Endothelial cell of umbilical vein (primary cell): Measurements from ENCODE around the gene TMEM61. TPM values are rescaled to one million over a fixed set of nuclear protein-coding genes. Genes with fewer than 3 reads are reported as not detected.

Experiments
- BruUV-seq: library from RNA; stranded (reverse); fragments of 400-500 nt; replicated peaks from 2 replicates; lab custom pipeline; 2021; lab: Mats Ljungman, UMichigan
- CTCF ChIA-PET: fragments of 300-600, 350-600 bp; sonication (Branson Sonifier 250); formaldehyde crosslinking; loops from one replicate; lab custom pipeline; 2021; ENCODE audit warnings: antibody characterized with exemption, inconsistent platforms; lab: Charles Lee
- POLR2A ChIA-PET: fragments of 300-600, 350-600 bp; sonication (Branson Sonifier 250); formaldehyde crosslinking; loops from one replicate; lab custom pipeline; 2021; ENCODE audit warnings: antibody characterized with exemption, inconsistent platforms; lab: Charles Lee
- DNase-seq: peaks from one replicate; pipeline ENCODE4 v3.0.0-alpha.2; 2011; ENCODE audit warnings: low read depth, low spot score
- FAIRE-seq: peaks from 2 replicates; lab custom pipeline; 2011; peaks lifted over from hg19 to GRCh38; lab: Jason Lieb, UNC
- H2AFZ ChIP-seq: 2 replicates; pipeline ENCODE4 v1.6.0; 2012; ENCODE audit warnings: low read depth, low read length, control low read depth, inconsistent platforms
- H3K27ac ChIP-seq: 2 replicates; pipeline ENCODE4 v1.5.1; 2011; ENCODE audit warnings: low read depth, mild to moderate bottlenecking, control low read depth, low read length, moderate library complexity; ENCODE audit not compliant: insufficient read depth
- H3K27me3 ChIP-seq, 2 experiments: 2 replicates each; pipeline versions ENCODE4 v1.6.0 to v1.6.1; 2011; ENCODE audit warnings: low read length in 2 of 2, mixed read lengths in 1 of 2; ENCODE audit not compliant: control insufficient read depth in 2 of 2, insufficient read depth in 2 of 2
- H3K36me3 ChIP-seq, 2 experiments: 2 replicates in 1 of 2; 3 replicates in 1 of 2; pipeline ENCODE4 v1.5.1; 2011; ENCODE audit warnings: low read length in 2 of 2, mild to moderate bottlenecking in 1 of 2, moderate library complexity in 1 of 2; ENCODE audit not compliant: control insufficient read depth in 2 of 2, insufficient read depth in 2 of 2; ENCODE audit errors: extremely low read depth in 1 of 2
- H3K4me1 ChIP-seq: 3 replicates; pipeline ENCODE4 v1.5.1; 2011; ENCODE audit warnings: mild to moderate bottlenecking, low read length; ENCODE audit not compliant: control insufficient read depth, insufficient read depth; ENCODE audit errors: extremely low read depth
- H3K4me2 ChIP-seq: 2 replicates; pipeline ENCODE4 v1.6.1; 2011; ENCODE audit warnings: low read length, control low read depth, mixed read lengths; ENCODE audit not compliant: insufficient read depth
- H3K4me3 ChIP-seq, 3 experiments: fragments of 200-600 bp in 1 of 3; sonication (generic), shearing (Covaris generic) in 1 of 3; replicated peaks in 1 of 3; 2 replicates each; pipeline ENCODE4 v1.5.1; 2011 to 2016; ENCODE audit warnings: control low read depth in 3 of 3, low read length in 3 of 3, mild to moderate bottlenecking in 2 of 3, inconsistent platforms in 1 of 3, low read depth in 1 of 3, moderate library complexity in 1 of 3; ENCODE audit not compliant: insufficient read depth in 1 of 3
- H3K79me2 ChIP-seq: 2 replicates; pipeline ENCODE4 v1.6.0; 2012; ENCODE audit warnings: low read length, inconsistent platforms; ENCODE audit not compliant: control insufficient read depth, insufficient read depth
- H3K9ac ChIP-seq: replicated peaks from 2 replicates; pipeline ENCODE3; 2011; ENCODE audit warnings: low read length, control low read depth; ENCODE audit not compliant: insufficient read depth; ENCODE audit errors: extremely low read depth
- H3K9me1 ChIP-seq: replicated peaks from 3 replicates; pipeline ENCODE4 v1.6.0; 2011; ENCODE audit warnings: mild to moderate bottlenecking, low read length; ENCODE audit not compliant: control insufficient read depth, insufficient read depth; ENCODE audit errors: extremely low read depth
- H3K9me3 ChIP-seq: replicated peaks from 2 replicates; pipeline ENCODE4 v1.5.1; 2012; ENCODE audit warnings: low read length, inconsistent platforms; ENCODE audit not compliant: control insufficient read depth, insufficient read depth
- H4K20me1 ChIP-seq: replicated peaks from 2 replicates; pipeline ENCODE3; 2011; ENCODE audit warnings: mild to moderate bottlenecking, low read length; ENCODE audit not compliant: control insufficient read depth, insufficient read depth; ENCODE audit errors: extremely low read depth
- CTCF ChIP-seq, 2 donors: IDR thresholded peaks; 1 replicate in 1 of 2; 2 replicates in 1 of 2; pipeline ENCODE4 v1.5.1; 2011; ENCODE audit warnings: low read length in 2 of 2, mild to moderate bottlenecking in 2 of 2, moderate library complexity in 2 of 2, control low read depth in 1 of 2, inconsistent platforms in 1 of 2, low read depth in 1 of 2; ENCODE audit not compliant: insufficient read depth in 1 of 2; ENCODE audit errors: extremely low read depth in 1 of 2
- EZH2 ChIP-seq: IDR thresholded peaks from 2 replicates; pipeline ENCODE4 v1.6.1; 2012; ENCODE audit warnings: borderline replicate concordance, low read depth, mild to moderate bottlenecking, moderate library complexity, low read length, inconsistent platforms; ENCODE audit not compliant: severe bottlenecking
- FOS ChIP-seq: IDR thresholded peaks from 2 replicates; pipeline ENCODE4 v1.6.1; 2011; ENCODE audit warnings: mild to moderate bottlenecking, low read length, moderate library complexity, borderline replicate concordance; ENCODE audit not compliant: insufficient read depth
- GATA2 ChIP-seq: IDR thresholded peaks from 2 replicates; pipeline ENCODE4 v1.7.0; 2011; ENCODE audit warnings: low read depth, mild to moderate bottlenecking, moderate library complexity, mixed read lengths, low read length; ENCODE audit not compliant: insufficient read length, insufficient read depth
- JUN ChIP-seq: IDR thresholded peaks from 2 replicates; pipeline ENCODE4 v1.6.1; 2011; ENCODE audit warnings: borderline replicate concordance, low read depth; ENCODE audit not compliant: insufficient read length, insufficient read depth
- MAX ChIP-seq: IDR thresholded peaks from 2 replicates; pipeline ENCODE4 v1.6.1; 2011; ENCODE audit not compliant: insufficient read depth, insufficient read length
- MYC ChIP-seq: IDR thresholded peaks from one replicate; pipeline ENCODE4 v1.6.1; 2011; ENCODE audit warnings: mild to moderate bottlenecking, low read depth, low read length
- POLR2A ChIP-seq: IDR thresholded peaks from 2 replicates; pipeline ENCODE4 v1.6.1; 2012; ENCODE audit warnings: low read depth, mild to moderate bottlenecking, control low read depth, low read length
- POLR2AphosphoS5 ChIP-seq: IDR thresholded peaks from 2 replicates; pipeline ENCODE4 v1.6.1; 2012; ENCODE audit warnings: low read depth, mild to moderate bottlenecking, control low read depth, low read length, moderate library complexity; ENCODE audit not compliant: insufficient read depth
- dilution Hi-C: fragments of 300-500 bp; cut with MboI; formaldehyde crosslinking; loops from one replicate; pipeline ENCODE4 v1.15.0; 2019; ENCODE audit warnings: low sequenced_read_pairs; ENCODE audit not compliant: extremely low pct_ligation_motif_present
- intact Hi-C: fragments of 100-400 bp; cut with micrococcal nuclease; formaldehyde crosslinking; loops from one replicate; pipeline ENCODE4 v1.10.0; 2022
- polyA plus RNA-seq, 4 experiments: library from polyadenylated mRNA; depleted of rRNA in 3 of 4; stranded (reverse) in 3 of 4; unstranded in 1 of 4; fragments of >200 nt; gene quantifications; 2 replicates each; pipeline versions ENCODE4 v1.2.1 to v1.2.3, GENCODE V29; 2011 to 2012; ENCODE audit warnings: missing spikeins in 1 of 4
- total RNA-seq: library from RNA; stranded (reverse); gene quantifications from 2 replicates; pipeline ENCODE4 v1.2.3, GENCODE V29; 2021

TMEM61 gene
- total and polyA plus RNA-seq, 2 donors (not counting 3 experiments of a cell fraction or from before 2014, with no cell fraction given): not detected

GRCh38 chr1:54977533-54978297, 2.7 kb upstream of the TMEM61 start:
- ChIA-PET CTCF (interaction anchor here (0.8 to 25.0 kb wide), 6 partner anchors 9 to 45 kb away, joined by 3 to 918 read pairs (median 4); no protein-coding TSS in a partner anchor), POLR2A (no interaction called here)
- Histone ChIP-seq H3K36me3 (no peaks in the 10 kb centered on the region), H3K27me3 (peaks cover 22 to 27% of the 10 kb centered on the region in 2 experiments), H3K9me3 (no peaks in the 10 kb centered on the region), H4K20me1 (no peaks in the 10 kb centered on the region), H3K9ac (no peak overlapping the region), H3K9me1 (no peaks in the 10 kb centered on the region), H3K4me1 (no peaks in the 10 kb centered on the region), H2AFZ (no peak overlapping the region), H3K4me2 (no peak overlapping the region), H3K79me2 (no peaks in the 10 kb centered on the region), H3K4me3 (no peak overlapping the region), H3K27ac (no peak overlapping the region)
- intact Hi-C loops: no loop called here
- TF ChIP-seq CTCF (IDR thresholded peaks at IDR 0.05; ENCODE audit: extremely low read depth in 1 of 2, insufficient read depth in 1 of 2, low read depth in 1 of 2, low read length in 2 of 2) (no peak), POLR2A (no peak), GATA2 (no peak), MYC (no peak), FOS (no peak), JUN (no peak), POLR2AphosphoS5 (no peak), EZH2 (no peak), MAX (no peak)
- BruUV-seq: no TSS peak
- FAIRE-seq (no peak), DNase-seq (no peak)
- dilution Hi-C loops: no loop called here
